Inflammatory macrophage treated with lipopolysaccharide for 1 hour (primary cell): ENCODE results near the gene FANCB.

Experiments
- DNase-seq, 2 donors: peaks; one replicate each; pipeline ENCODE4 v3.0.0-alpha.2; 2020 to 2022

FANCB gene

DNA sequence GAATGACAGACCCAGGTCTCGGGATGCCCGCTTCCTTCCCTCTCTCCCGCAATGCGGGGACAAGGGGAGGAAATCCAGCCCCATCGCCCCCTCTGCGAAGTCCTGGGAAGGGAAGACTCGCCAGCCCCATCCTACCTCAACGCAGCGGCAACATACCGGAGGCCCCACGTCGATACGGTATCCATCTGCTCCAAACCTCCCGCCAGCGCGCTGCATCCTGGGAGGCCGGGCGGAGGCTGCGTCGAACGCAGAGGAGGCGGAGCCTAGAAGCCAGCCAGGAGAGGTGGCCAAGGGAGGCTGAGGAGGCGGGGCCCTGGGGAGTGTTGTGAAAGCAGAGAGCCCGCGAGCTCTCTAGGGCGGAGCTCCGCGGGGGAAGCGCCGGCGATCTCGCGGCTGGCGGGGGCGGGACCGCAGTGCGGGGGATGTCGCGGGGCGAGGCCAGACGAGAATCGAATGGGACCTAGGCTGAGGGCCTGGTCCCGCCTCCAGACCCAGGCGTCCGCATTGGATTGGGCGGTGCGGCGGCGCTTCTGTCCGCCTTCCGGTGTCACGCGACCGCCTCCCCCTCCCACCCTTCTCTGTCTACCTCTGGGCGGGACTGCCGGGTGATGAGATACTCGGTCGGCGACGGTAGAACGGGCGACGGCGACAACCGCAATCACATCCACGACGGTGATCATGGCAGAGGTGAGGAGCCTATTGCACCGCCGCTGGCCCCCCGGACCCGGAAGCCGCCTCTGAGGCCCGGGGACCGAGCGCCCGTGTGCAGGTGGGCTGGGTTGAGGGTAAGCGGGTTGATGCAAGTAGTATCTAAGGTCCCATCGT lies at the start of gene FANCB, which contains the start of gene MOSPD2:
Gene FANCB (minus strand): TSS at position 219 of the 825 bp plus-strand sequence. CDS start 7,559 bp downstream, outside the sequence.
Gene MOSPD2 (plus strand): TSS at position 571 of the 825 bp plus-strand sequence. CDS start 108 bp downstream, at position 679.
- peak; percentile 90 to 91 for DNase-seq

DNA sequence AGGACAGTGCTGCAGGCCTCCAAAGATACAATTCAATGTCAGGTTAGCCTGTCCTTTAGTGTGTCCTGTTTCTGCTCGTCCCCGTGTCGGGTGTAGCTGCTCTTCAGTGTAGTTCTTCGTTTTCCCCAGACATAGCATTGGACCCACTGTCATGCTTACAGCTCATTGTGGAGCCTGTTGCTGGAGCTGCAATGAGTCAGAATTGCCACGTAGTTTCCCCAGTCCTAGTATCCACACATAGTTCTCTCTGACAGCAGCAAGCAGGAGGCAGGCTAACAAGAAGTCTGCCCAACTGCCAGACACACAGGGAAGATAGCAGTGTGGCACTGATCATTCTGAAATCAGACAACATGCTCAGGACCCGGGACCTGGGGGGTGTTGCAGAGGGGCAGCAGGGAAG lies 49.6 kb upstream of the FANCB start:
- no peak for DNase-seq

DNA sequence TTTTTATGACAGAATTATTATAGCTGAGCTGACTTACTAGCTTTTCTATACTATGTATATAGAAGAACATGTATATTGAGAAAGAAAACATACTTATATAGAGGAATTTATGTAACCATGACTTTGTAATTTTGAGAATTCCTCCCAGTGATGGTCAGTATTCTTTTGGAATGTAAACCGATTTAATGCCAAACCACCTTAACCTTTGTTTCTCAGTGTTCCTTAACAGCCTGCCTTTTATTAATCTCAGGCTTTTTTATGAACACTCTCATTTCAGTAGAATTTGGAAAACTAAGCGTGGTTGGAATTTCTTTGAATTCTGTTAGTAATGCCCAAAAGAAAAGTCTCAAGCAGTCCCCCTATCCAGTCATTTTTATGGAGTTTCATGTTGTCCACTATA lies 47.3 kb upstream of the FANCB start:
- no peak for DNase-seq

DNA sequence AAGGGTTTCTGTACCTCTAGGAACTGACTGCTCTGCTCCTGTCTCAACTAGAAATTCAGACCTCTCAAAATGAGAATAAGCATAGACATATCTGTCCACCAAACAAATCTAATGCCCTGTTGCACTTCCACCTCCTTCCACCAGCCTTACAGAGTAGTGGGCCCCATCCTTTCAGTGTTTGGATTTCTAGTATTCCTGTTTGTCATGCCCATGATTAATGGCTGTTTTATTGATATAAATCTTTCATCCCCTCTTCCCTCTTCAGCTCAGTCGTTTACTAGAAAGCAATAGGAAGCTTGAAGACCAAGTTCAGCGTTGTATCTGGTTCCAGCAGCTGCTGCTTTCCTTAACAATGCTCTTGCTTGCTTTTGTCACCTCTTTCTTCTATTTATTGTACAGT lies 46.5 kb upstream of the FANCB start:
- DNase-seq, result no peak

DNA sequence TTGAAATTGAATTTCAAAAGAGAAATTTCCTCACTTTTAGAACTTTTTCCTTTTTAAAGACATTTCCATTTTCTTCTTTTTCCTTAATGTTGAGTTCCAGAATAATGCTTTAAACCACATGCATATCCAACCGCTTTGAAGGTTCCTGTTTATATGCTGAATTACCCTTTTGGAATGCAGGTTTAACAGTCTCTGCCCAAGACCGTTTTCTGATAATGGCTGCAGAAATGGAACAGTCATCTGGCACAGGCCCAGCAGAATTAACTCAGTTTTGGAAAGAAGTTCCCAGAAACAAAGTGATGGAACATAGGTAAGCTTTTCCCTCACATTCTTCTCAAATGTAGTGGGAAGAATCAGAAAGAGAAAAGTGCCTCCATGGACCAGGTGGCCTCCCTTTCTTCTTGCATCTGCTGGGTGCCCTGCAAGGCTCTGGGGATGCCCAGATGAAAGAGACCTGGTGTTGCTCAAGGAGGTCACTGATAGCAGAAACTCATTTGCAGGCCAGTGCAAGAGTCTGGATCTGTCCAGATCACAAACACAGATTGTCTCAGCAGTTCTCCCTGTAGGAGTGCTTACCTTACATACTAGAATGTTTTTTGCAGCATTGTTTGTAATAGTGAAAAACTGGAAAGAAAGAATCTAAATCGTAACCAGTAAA lies 43.3 kb upstream of the FANCB start:
- DNase-seq, result no peak

DNA sequence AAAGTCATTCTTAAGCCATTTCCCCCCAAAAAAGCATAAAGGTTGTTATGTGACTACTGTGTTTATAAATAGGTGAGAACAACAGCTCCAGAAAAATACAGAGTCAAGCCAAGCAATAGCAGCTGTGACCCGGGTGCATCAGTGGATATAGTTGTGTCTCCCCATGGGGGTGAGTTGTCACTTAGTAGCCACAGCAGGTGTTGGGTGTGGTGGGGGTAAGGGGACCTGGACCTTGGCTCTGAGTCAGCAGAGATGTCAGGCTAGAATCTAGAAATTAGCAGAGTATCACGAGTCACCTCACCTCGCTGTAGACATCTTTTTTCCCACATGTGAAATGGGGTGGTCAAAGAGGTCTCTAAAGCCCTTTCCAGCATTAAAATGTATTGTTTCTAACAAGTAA lies 42.7 kb upstream of the FANCB start:
- no peak for DNase-seq

DNA sequence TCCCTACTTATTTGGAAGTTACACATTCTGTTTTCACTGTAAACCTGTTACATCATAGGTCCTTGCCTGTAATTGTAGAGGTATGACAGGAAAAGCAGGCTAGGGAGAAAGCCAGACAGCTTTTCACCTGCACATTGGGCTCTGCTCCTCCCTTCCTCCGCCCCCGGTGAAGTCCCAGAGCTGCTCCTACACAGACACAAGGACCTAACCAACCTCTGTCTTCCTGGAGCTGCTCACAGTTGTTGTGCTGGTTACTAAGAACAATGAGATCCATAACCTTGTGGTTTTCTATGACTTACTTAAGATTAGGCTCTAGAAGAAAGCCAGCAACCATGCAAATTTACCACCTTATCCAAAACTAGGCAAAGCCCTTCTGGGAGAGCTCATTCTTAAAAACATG lies 40.4 kb upstream of the FANCB start:
- DNase-seq, result no peak

DNA sequence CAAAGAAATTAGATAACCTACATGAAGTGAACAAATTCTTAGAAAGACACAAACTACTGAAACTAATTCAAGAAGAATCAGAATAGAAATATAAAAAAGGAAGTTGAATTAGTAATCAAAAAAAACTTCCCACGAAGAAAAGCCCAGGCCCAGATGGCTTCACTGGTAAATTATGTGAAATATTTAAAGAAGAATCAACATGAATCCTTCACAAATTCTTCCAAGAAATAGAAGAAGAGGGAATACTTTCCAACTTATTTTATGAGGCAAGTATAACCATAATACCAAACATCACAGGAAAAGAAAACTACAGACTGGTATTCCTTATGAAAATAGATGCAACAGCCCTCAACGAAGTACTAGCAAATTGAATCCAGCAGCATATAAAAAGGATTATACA lies 31.0 kb upstream of the FANCB start:
- peak in 1 of 2 donors; percentile 10 for DNase-seq

DNA sequence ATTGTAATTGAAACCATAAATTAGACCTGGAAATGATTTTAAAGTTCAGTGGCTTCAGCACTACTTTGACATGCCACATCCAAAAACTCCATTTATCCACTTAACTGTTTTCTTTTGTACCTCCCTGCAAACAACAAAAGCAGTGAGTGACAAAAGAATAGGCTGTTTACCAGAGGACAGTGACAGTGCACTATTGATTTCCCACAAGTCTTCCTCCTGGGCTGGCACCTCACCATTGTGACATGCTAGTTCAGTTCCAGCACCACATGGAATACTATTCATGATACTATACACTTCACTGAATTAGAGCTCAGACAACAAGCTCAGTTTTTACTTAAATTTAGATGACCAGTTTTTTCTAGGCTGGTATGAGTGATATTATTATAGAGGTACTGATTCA lies 29.7 kb upstream of the FANCB start:
- DNase-seq, result no peak

DNA sequence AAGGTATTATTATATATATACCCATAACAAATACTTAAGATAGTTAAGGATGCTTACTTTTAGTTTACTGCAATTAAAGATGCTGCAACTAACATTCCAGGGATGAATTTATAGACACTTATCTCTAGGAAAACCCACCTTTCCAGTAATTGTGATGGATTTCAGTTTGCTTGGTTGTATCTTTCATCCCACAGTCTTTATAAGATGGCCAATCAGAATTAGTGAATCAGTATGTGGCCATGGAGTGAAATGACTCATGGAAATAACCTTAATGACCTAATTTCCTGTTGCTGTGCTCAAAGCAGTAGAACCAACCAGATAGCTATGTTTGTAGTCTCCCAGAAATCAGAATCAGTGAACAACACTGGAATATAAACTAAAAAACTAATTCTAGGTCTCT lies 26.7 kb upstream of the FANCB start:
- peak; percentile 43 to 64 for DNase-seq

DNA sequence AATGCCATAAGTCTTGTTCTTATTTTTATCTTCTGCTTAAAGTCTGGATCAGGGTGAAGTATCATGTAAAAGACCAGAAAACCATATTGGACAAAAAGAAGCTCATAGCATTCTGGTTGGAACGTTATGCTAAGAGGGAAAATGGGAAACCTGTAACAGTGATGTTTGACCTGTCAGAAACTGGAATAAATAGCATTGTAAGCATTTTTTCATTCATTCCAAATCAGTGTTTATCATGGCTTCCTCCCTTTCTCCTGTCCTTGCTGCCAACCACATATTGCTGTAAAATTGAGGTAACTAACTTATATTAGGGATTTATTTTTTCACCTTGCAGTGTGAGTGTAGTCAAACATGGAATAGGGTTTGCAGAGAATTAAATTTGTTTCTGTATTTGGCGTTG lies 24.2 kb upstream of the FANCB start:
- no peak for DNase-seq

DNA sequence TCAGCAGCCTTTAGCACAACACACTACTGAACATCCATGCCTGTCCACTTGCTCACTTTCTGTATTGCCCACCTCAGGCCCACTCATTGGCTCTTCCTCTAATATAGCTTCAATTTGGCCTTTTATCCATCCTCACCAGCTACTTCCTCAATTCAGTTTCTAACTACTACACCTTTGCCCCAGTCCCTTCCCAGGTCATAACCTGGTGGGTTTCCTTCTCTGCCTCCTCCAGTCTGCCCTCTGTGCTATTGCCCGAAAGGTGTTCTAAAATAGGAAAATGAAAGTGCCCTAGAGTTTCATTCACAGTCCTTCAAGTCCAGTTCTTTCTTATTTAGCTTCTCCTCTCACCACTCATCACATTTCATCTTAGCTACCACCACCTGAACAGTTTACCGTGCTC lies 23.4 kb upstream of the FANCB start:
- DNase-seq, result no peak

DNA sequence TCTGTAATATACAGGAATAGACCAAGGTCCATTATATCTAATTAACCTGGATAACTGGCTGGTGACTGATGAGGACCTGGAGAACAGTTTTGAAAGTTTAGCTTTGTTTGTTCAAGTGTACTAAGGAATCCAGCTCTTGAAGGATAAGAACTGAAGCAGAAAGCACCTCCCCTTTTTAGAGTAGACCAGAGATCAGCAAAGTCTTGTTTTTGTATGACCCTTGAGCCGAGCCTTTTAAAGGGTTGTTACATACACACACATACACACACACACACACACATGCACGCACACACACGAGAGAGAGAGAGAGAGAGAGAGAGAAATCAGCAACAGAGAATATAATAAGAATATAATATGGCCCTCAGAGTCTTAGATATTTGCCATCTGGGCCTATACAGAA lies 13.4 kb upstream of the FANCB start:
- DNase-seq, result no peak

DNA sequence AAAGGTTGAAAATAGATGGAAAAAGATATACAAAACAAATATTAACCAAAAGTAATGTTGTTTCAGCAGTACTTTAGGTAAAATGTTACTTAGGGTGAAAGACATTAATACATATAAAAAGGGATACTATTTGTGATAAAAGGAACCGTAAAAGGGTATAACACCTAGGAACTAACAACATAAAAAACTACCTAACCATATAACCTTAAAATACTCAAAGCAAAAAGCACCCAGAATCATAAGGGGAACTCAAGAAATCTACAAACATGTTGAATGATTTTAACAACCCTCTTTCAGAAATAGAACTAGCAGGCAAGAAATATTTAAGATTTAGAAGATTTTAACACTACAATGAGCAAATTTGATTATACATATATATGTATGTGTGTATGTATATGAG lies 11.8 kb upstream of the FANCB start:
- no peak for DNase-seq

DNA sequence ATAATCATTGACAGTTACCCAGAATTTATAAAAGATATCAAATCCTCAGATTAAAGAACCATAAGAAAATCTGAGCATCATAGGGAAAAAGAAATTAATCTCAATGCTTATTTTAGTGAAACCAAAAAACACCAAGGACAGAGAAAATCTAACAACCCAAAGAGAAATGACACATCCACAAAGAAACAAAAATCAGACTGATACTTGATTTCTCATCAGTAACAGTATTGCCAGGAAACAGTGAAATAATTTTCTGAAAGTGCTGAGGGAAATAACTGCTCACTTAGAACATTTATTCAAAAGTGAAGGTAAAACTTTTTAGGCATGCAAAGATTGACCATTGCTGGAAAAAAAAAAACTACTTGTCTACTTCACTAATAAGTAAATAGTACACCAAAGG lies 11.0 kb upstream of the FANCB start:
- DNase-seq, result no peak

DNA sequence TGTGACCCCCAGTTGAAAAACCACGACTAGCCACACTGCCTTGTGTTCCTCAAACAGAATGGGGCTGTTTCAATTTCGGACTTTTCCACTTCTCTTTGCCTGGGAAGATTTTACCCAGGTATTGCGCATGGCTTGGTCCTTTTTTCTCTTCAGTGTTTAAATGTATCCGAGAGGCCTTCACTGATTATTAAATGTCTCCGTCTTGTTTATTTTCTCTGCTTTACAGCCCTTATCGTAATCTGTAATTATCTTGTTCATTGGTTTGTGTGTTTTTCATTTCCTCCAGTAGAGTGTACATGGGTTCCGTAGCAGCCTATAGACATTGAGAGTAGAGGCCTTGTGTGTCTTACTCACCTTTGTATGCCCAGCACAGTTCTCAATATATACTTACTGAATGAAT lies 2.8 kb upstream of the FANCB start:
- peak; percentile 27 to 39 for DNase-seq

DNA sequence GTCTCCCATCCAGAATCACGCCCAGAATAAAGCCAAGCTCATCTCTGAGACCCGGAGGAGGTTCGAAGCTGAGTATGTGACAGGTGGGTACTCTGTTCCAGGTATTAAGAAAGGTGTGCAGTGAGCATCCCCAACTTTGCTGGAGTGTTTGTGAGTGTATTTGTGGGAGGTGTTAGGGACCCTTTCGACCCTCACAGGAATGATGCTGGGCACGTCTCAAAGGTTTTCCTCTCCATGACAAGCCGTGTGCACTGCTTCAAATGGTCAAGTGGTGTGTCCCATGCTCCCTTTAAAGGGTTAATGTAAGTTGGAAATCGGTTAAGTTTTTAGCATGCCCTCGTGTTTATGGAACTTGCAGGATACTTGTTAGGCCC lies 794 bp upstream of the FANCB start:
- no peak for DNase-seq

DNA sequence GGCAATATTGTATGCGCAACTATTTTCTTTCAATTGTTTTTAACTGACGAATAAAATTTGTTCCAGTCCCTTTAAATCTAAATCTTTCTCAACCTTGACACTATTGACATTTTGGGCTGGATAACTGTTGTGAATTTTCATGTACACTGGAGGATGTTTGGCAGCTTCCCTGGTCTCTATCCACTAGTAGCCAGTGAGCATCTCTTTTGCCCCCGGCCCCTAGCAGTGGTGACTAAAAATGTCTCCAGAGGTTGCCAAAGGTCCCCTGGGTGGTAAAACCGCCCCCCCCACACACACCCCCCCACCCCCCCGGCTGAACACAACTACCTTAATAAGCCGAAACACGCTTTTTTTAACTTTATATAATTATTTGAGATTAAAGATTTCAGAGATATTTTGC lies 514 bp downstream of the FANCB start:
- no peak for DNase-seq

DNA sequence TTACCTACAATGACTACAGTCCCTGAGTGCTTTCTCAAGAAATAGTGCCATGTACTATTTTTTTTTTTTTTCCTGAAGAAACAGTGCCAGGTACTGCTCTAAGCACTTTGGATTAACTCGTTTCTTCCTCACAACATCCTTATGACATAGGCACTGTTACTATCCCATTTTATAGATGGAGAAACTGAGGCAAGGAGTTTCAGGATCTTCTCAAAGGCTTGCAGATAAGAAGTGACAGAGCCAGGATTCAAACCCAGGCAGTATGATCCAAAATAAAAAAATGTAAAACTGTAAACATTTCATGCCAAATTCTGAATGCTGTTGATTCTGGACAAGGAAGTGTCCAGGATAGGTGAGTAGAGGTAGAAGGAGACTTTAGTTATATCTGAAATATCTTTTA lies 1.1 kb downstream of the FANCB start:
- no peak for DNase-seq

DNA sequence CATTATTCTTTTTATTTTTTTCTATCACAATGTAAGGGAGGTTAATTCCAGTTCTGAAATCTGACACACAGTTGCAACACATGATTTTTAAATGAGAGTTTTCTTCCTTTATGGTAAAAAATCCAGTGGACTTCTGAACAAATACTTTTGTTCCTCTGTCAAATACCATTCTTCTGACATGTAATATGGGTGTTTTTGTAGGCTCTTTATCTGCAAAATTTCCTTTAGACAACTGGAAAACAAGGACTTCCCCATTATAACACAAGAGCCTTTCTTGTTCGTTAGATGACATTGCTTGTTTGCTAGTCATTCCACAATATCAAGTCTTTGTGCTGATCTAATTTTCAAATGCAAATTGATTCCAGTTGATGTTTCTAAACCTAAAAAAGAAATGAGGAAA lies 7.7 kb downstream of the FANCB start:
- DNase-seq, result no peak

DNA sequence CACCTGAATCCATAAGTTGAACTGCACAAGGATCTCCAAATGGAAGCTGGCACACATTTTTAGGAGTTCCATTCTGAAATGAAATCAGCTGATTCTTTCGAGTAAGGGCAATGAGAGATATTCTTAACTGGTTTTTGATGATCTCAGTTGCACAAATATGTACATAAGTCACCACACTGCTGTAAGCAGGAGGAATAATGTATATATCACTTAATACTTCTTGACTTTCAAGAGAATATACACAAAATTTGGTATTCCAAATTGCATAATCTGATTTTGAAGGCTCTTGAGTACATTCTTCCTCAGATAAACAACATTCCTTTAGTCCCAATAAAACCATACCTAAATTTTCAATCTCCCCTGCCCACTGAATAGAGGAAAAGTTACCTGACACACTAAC lies 8.2 kb downstream of the FANCB start:
- no peak for DNase-seq

DNA sequence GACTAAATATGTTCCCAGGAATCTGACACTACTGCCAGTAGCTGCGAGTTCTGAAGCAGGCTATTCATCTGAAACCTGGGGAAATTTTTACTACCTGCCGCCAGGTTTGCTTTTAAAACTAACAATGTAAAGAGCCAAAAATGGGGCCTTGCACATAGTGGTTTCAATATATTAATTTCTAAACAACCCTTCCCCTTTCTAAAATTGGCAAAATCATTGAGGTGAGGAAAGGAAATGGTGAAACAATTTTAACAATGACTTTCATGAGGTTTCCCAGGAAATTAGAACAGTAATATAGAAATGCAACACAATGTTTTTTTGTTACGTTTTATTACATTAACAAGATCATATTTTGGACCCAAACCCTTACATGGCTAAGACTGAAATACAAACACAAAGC lies 21.3 kb downstream of the FANCB start:
- DNase-seq, result no peak

DNA sequence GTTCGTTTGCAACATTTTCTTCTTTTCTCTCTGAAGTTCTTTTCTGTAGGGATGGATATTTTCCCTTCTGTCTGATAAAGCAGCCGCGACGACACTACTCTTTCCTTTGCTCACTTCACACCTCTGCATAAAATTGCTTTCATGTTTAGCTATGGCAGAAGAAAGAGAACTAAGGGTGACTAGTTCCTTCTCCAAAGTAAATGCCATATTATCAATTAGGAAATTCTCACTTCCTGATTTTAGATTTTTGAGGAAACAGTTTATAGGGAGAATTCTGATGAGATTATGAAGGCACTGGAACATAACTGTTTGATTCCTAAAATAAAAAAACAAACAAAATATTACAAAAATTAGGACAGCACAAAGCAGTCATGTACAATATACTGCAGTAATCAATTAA lies 29.2 kb downstream of the FANCB start:
- DNase-seq, result peak; percentile 40 to 51

DNA sequence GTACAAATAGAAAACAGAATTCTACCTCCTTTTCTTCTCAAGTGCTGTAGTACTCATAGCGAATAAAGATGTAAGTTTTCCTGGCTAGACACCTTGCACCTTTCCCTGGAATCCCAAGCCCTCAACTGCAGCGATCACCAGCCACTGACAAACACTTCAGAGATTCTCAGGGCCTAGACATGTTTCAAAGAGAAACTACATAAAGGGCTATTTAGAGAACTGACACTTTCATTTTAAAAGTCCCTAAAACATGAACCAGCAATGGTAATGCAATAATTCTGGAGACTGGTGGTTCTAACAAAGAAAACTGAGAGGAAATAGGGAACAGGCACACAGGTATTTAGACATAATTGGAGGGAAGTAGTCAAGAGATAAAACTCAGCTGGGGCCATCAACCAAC lies 35.7 kb downstream of the FANCB start:
- DNase-seq, result no peak

DNA sequence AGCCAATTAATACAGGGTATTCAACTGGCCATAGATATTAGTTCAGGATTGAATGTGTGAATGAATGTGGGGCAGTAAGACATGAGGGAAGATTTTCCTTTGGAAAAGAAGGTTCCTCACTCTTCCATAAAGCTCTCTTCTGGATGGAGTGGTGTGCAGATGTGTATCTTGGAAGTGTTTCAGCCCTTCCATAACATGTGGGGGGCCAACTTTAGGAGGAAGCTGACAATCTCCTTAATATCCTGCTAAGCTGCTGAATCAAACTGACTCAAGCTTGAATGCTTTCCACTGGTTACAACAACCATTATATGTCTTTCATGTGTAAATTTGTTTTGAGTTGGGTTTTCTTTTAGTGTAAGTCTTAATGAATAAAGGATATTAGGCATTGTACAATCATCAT lies 40.3 kb downstream of the FANCB start:
- DNase-seq, result no peak
